IPS DF 19.7 (cell line): ENCODE results near the gene B3GALT5.
"Not testable (repeated sequence)": the region's sequence is repeated elsewhere in the genome, so short reads cannot be mapped to it uniquely, and the experiment has no call there.

Source experiments
- DNase-seq: peaks from one replicate; pipeline ENCODE4 v3.0.0-alpha.2; 2013; ENCODE audit warnings: low read depth, low spot score

The B3GALT5 gene, protein sequence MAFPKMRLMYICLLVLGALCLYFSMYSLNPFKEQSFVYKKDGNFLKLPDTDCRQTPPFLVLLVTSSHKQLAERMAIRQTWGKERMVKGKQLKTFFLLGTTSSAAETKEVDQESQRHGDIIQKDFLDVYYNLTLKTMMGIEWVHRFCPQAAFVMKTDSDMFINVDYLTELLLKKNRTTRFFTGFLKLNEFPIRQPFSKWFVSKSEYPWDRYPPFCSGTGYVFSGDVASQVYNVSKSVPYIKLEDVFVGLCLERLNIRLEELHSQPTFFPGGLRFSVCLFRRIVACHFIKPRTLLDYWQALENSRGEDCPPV

DNA sequence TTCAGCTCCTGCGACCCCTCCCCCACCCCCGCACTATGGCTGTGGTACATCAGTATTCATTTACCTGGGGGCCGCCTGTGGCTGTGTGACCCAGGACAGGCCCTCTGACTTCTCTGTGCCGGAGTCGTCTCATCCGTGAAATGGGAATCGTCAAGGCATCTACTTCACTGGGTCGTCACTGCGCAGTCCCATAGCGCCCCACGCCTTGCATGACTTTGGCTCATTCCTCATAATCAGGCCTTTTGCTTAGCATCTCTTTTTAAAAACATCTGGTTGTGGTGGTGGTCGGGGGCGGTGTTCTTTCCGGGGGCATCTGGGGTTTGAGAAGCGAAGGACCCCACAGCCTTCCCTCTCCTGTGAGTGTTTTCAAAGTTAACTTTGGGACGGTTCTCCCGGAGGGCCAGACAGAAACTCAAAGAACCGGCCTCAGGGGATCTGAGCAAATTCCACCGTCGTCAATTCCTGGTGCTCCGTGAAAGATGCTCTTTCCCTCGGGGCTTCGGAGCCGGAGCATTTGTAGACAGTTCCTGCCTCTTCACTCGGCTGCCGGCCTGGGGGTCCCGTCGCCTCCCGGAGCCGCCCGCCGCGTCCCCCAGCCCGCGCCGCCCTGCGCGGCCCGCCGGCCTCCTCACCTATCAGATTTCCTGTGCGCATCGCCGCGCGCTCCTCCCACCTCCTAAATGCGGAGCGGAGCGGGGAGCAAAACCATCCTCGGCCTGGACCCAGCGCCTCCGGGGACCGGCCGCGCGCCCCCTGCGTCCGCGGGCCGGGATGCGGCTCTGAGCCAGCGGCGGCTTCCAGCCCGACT, at the start of gene B3GALT5:
Gene B3GALT5 (plus strand): TSS at position 708 of the 808 bp plus-strand sequence. CDS start 47,620 bp downstream, outside the sequence.
- DNase-seq, result peak; percentile 35

DNA sequence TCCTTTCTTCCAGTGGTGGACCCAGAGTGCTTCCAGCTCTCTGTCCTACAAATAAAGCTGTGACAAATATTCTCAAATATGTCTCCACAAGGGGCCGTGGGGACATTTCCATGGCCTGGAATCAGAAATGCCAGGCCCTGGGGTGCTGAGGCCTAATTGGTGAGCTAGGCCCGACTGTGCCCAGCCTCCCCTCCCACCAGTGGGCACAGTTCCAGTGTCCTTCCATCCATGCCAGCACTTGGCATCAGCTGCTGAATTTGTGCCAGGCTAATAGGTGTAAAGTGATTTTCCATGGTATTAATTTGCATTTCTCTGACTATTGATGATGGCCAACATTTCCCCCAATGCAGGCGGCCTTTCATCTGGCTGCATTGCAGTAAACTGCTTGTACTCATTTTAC, 48.5 kb upstream of the B3GALT5 start:
- DNase-seq, result no peak

GRCh38 chr21:39567180-39567972, 45.4 kb upstream of the B3GALT5 start:
- DNase-seq, result no peak

- DNase-seq, result no peak
Measured at GRCh38 chr21:39568361-39568760, 44.4 kb upstream of the B3GALT5 start.

GRCh38 chr21:39575775-39576174, 37.0 kb upstream of the B3GALT5 start:
- no peak for DNase-seq

DNA sequence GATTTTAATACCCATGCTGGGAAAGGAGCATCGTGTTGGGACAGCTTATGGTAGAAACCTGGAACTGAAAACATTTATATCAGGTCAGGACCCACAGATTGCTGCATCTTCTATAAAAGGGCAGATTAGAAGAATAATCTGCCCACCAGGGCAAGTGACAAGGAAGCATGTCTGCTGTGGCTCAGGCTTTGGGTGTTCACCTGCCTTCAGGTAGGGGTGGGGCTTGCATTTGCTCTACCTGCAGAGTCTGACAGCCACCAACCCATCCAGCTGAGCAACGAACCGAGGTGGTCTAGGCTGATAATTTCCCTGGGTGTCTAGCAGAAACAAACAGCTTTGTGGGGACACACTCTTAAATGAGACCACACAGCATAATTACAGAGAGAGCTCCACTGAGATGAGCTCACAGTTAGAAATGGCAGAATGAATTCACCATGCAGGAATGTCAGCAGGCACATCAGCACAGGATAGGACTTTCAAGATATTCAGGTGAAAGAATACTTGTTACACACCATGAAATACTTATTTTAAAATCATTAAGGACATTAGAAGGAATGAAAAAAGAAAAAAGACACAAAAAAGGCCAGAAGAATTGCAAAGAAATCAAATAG, 36.1 kb upstream of the B3GALT5 start:
- DNase-seq, result no peak

- DNase-seq, result no peak
Measured at GRCh38 chr21:39579734-39580332, 32.9 kb upstream of the B3GALT5 start.

- DNase-seq, result no peak
Measured at GRCh38 chr21:39580744-39581143, 32.0 kb upstream of the B3GALT5 start.

DNA sequence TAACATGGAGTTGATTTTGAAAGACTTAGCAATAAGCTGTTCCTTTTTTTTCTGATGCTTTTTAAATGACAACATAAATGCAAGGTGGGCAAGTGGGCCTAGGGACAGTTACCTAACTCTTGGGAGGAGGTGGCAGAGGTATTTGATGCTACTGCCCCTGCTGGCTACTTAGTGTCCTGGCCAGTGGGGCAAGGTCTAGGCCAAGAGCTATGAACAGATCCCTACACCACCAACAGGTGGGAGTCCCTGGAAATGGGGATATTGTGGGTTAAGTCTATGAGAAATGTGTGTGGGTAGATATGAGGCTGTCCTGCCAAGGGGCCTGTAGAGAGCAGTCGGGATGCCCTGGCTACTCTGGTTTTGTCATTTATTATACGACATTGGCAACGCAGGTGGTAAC, 31.3 kb upstream of the B3GALT5 start:
- DNase-seq, result peak; percentile 35

DNA sequence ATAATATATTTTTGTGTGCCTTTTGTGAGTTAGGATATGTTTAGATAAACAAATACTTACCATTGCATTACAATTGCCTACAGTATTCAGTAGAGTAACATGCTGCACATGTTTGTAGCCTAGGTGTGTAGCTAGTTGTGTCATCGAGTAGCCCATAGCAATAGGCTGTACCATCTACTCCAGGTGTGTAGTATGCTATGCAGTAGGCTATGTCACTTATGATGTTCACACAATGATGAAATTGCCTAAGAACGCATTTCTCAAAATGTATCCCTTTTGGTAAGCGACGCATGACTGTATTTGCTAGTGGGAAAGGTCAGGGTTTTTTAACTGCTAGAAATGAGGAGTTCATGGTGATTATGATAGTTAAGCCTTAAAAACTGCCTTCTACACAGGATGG, 30.0 kb upstream of the B3GALT5 start:
- DNase-seq, result no peak

- not testable (repeated sequence) for DNase-seq
Measured at GRCh38 chr21:39583586-39583985, 29.2 kb upstream of the B3GALT5 start.

GRCh38 chr21:39587376-39587775, 25.4 kb upstream of the B3GALT5 start:
- no peak for DNase-seq

GRCh38 chr21:39588884-39589283, 23.9 kb upstream of the B3GALT5 start:
- no peak for DNase-seq

DNA sequence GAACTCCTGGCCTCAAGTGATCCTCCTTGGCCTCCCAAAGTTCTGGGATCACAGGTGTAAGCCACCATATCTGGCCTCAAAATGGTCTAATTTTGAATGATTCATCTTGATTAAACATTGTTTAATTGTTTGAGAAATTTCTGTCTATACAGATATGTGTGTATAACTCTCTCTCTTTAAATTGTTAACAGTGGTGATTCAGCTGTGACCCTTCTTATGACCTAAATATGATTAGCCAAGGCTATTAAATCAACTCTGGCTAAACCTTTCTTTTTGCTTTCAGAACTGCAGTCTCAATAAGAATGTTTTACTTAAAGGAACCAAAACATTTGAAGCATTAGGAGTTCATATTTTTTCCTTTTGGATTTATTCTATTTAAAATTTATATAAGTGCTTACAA, 19.2 kb upstream of the B3GALT5 start:
- no peak for DNase-seq

GRCh38 chr21:39595465-39595864, 17.3 kb upstream of the B3GALT5 start:
- no peak for DNase-seq

DNA sequence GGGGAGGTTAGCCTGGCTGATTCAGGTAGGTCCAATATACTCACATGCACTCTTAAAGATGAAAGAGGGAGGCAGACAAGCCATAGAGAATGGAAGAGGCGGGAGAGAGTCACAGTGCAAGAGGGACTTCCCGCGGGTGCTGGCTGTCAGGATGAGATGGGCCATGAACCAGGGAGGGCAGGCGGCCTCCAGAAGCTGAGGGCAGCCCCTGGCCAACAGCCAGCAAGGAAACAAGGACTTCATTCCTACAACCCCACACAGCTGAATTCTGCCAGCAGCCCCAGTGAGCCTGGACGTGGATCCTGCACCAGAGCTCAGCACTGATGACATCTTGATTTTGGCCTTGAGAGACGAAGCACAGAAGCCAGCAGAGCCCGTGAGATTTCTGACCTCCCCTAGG, 15.1 kb upstream of the B3GALT5 start:
- DNase-seq, result no peak

DNA sequence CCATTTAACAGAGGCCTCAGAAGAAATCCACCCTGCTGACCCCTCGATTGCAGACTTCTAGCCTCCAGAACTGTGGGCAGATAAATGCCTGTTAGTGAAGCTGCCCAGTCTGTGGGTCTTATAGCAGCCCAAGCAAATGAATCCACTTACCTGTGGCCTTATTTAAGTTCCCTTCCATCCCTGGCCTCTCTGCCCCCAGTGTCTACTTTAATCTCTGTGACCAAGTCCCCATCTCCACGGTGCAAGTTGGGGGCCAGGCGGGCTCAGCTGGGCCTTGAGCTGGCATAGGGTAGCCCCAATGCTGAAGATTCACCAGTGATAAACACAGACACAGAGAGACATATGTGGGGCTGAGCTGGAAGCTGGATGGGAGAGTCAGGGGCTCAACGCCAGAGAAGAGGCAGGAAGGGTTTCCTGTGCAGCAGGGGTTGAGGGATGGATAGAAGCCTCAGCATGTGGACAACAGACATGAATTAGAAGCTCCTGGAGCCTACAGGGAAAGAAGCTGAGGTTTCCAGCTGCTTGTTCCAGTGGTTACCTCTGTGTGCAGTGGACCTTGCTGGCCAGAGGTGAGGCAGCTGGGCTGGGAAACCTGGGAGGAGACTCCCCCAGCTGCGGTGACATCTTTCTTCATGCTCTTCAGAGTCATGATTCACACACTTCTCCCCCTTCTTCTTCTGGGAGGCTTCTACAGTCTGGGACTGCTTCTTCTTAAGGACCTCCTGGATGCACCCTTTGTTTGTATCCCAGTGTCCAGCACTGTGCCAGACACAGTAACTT, 13.4 kb upstream of the B3GALT5 start:
- DNase-seq, result no peak

- DNase-seq, result no peak
Measured at GRCh38 chr21:39601187-39601928, 11.4 kb upstream of the B3GALT5 start.

GRCh38 chr21:39602076-39602689, 10.6 kb upstream of the B3GALT5 start:
- no peak for DNase-seq
